GM12801 (cell line): Measurements from ENCODE around the gene RPS6KA5.

Experiments
- CTCF ChIP-seq: IDR thresholded peaks from one replicate; pipeline ENCODE4 v1.5.1; 2011; ENCODE audit warnings: control low read depth; ENCODE audit not compliant: insufficient read length; ENCODE audit errors: extremely low read depth

RPS6KA5 gene

GRCh38 chr14:91032248-91032647, 28.2 kb downstream of the RPS6KA5 start:
- no peak for TF ChIP-seq CTCF

GRCh38 chr14:91031666-91032065, 28.8 kb downstream of the RPS6KA5 start:
- no peak for TF ChIP-seq CTCF

GRCh38 chr14:91029456-91030217, 30.8 kb downstream of the RPS6KA5 start:
- no peak for TF ChIP-seq CTCF

DNA sequence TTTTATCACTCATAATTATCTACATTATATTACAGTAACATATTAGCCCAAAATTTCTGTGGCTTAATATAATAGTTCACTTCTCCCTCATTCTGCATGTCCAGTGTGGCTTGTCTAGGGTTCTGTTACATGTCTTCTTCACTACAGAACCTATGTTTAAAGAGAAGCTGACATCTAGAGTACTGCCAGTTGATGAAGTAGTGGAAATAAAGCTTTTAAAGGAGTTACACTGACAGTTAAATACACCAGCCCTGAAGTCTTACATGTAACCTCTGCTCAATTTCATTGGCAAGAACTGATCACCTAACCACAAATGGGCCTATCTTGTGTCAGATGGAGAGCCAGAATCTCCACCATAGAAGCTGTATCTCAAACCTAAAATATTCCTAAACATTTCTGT, 32.9 kb downstream of the RPS6KA5 start:
- no peak for TF ChIP-seq CTCF

DNA sequence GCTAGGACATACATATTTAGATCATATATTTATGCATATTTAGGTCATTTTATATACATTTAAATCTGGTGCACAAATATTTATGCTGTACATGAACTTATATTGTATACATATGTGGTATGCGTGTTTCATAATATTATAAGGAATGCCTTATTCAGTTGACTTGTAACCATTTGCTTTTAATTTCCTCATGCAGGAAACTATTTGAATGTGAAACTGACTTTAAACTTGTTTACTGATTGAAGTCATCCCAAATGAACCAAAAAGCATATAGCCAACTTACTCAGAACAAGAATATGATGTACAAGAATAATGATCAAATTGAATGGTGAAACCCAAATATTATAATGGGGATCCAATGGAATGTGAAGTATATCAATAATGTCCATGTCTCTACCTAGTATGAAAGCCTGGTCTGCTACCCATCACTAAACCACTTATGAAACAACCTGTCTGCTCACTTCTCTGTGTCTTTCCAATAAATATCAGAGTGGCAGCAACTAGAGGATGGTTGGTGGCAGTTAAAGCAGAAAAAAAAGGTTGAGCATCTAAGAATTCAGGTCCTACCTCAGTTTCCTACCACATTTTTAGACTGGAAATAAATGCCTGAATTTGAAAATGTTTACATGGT, 38.3 kb downstream of the RPS6KA5 start:
- no peak for TF ChIP-seq CTCF

GRCh38 chr14:91021115-91021514, 39.3 kb downstream of the RPS6KA5 start:
- TF ChIP-seq CTCF: no peak

DNA sequence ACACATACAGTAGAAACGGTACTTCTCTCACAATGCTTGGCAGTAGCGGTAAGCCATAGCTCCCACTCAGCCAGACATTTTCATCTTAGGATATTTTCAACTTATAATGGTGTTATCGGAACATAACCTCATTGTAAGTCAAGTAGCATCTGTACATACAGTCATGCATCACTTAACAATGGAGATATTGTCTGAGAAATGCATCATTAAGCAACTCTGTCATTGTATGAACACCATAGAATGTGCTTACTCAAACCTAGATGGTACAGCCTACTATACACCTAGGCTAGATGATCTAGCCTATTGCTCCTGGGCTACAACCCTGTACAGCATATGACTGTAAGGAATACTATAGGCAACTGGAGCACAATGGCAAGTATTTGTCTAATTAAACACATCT, 40.8 kb downstream of the RPS6KA5 start:
- no peak for TF ChIP-seq CTCF
